ENCODE measurements around the gene ANKRD11.

Gene ANKRD11

DNA sequence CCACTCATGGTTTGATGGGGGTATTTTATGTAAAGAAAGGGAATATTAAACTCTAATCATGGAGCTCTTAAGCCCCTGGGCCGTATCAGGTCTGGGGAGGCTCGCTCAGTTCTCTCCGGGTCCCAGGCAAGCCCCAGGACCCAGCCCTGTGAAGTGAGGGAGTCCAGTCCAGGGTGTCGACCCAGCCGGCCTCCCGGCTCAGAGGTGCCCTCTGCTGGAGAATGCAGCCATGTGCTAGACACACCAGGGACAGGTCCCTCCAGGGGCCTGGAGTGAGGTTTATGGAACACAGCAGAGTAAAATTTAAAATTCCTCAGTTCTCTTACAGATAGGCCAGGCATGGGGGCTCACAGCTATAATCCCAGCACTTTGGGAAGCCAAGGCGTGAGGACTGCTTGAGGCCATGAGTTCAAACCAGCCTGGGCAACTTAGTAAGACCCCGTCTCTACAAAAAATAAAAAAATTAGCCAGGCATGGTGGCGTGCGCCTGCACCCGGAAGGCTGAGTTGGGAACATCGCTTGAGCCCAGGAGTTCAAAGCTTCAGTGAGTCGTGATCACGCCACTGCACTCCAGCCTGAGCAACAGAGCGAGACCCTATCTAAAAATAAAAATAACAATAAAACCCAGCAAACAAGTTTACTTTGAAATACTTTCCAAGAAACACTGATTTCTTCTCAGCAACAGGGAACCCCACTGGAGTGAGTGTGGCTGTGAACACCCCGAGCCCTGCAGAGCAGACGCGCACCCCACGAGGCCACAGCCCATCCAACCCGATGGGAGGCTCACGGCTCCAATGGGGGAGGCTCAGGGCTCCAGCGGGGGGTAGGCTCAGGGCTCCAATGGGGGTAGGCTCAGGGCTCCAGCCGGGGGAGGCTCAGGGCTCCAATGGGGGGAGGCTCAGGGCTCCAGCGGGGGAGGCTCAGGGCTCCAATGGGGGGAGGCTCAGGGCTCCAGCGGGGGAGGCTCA is 200.6 kb downstream of the ANKRD11 start:
- in situ Hi-C loops (cut with MboI; ENCODE audit: low pct_unique_long_range_greater_than_20kb, low sequenced_read_pairs, unreplicated experiment) = no loop called here
- TF ChIP-seq, protein P1, sequence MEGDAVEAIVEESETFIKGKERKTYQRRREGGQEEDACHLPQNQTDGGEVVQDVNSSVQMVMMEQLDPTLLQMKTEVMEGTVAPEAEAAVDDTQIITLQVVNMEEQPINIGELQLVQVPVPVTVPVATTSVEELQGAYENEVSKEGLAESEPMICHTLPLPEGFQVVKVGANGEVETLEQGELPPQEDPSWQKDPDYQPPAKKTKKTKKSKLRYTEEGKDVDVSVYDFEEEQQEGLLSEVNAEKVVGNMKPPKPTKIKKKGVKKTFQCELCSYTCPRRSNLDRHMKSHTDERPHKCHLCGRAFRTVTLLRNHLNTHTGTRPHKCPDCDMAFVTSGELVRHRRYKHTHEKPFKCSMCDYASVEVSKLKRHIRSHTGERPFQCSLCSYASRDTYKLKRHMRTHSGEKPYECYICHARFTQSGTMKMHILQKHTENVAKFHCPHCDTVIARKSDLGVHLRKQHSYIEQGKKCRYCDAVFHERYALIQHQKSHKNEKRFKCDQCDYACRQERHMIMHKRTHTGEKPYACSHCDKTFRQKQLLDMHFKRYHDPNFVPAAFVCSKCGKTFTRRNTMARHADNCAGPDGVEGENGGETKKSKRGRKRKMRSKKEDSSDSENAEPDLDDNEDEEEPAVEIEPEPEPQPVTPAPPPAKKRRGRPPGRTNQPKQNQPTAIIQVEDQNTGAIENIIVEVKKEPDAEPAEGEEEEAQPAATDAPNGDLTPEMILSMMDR (IDR thresholded peaks at IDR 0.05; ENCODE audit: extremely low read depth, insufficient read depth, missing control alignments) = peak; percentile 81
- DNase-seq (ENCODE audit: low spot score) = peak; percentile 96

DNA sequence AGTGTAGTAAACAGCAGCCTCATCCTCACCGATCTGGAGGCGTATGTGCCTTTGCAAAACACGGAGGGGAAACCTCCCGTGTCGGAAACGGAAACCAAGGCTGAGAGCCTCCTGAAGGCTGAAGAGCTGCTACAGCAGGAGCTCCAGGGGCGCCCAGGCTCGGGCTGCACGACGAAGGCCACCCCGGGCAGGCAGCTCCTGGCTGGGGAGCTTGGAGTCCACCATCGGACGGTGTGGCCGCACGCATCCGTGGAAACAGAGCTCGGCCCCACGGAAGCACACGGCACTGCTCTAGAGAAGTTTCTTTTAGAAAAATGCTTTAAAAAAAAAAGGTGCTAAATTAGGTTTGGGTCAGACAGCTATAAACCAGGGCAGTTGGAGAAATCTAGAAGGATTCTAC is 201.4 kb downstream of the ANKRD11 start:
- TF ChIP-seq, protein P1 (IDR thresholded peaks at IDR 0.05; ENCODE audit: extremely low read depth, insufficient read depth, missing control alignments) = no peak
- DNase-seq (ENCODE audit: low spot score) = no peak
- in situ Hi-C loops (cut with MboI; ENCODE audit: low pct_unique_long_range_greater_than_20kb, low sequenced_read_pairs, unreplicated experiment) = no loop called here

DNA sequence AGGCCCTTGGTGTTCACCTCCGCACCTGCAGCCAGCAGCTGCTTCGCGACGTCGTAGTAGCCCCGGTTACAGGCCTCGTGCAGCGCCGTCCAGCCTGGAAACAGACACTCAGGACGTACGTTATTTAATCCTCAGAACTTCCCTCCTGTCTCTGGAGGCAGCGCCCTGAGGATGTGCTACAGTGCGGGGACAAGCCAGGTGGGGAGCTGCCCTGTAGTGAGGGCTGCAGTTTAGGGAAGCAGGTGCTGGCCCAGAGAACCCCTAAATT is 201.8 kb downstream of the ANKRD11 start:
- TF ChIP-seq, protein P1 (IDR thresholded peaks at IDR 0.05; ENCODE audit: extremely low read depth, insufficient read depth, missing control alignments) = no peak
- in situ Hi-C loops (cut with MboI; ENCODE audit: low pct_unique_long_range_greater_than_20kb, low sequenced_read_pairs, unreplicated experiment) = no loop called here
- DNase-seq (ENCODE audit: low spot score) = no peak

DNA sequence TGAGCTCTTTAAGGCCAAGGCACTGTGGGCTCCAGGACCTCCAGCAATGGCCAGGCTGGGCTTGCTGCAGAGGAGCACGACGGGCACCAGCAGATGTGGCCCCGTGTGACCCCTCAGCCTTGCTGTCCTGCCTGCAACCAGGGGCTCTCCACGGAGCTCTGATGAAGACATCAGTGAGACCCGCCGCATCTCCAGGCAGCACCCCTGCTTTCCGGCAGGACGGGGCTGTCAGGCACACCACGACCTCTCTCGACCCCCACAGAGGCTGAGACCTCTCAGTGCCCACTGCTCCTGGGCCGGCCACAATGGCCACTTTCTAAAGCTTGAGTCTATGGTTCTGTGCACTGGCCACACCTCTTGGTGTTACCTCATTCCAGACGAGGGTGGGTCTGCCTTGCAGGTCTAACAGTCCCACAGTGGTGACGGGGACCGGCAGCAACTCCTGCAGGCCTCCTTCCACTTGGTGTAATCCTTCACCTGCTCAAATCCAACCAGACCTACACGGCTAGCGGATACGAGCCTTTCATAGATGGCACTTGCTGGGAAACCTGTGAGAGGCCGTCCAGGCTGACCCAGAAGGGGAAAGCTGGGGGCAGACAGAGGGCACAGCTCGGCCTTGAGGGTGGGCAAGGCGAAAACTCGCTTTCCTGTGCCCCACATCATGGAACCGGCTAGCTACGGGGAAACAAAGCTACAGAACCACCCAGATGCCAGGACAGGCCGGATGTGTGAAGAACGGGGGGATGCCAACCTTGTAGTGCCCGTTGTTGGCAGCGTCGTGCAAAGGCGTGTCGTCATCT is 202.4 kb downstream of the ANKRD11 start:
- TF ChIP-seq, protein P1 (IDR thresholded peaks at IDR 0.05; ENCODE audit: extremely low read depth, insufficient read depth, missing control alignments) = no peak
- no peak for DNase-seq (ENCODE audit: low spot score)
- in situ Hi-C loops (cut with MboI; ENCODE audit: low pct_unique_long_range_greater_than_20kb, low sequenced_read_pairs, unreplicated experiment) = no loop called here

DNA sequence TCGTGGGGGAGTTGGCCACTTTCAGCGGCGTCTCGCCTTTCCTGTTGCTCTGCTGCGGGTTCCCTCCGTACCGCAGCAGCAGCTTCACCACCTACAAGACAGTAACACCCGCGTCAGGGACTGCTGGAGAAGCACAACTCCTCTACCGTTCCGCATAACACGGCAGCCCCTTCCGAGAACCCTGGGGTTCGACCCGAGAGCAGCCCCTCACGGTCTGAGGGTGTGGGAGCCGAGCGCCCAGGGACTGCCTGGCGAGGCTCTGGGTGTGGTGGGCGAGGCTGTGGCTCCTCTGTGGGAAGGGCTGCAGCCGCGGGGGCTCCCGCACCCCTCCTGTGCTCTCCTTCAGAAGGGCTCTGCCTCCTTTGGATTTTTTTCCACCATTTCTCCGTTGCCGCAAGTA is 204.3 kb downstream of the ANKRD11 start:
- DNase-seq (ENCODE audit: low spot score) = no peak
- TF ChIP-seq, protein P1 (IDR thresholded peaks at IDR 0.05; ENCODE audit: extremely low read depth, insufficient read depth, missing control alignments) = no peak
- in situ Hi-C loops (cut with MboI; ENCODE audit: low pct_unique_long_range_greater_than_20kb, low sequenced_read_pairs, unreplicated experiment) = no loop called here

DNA sequence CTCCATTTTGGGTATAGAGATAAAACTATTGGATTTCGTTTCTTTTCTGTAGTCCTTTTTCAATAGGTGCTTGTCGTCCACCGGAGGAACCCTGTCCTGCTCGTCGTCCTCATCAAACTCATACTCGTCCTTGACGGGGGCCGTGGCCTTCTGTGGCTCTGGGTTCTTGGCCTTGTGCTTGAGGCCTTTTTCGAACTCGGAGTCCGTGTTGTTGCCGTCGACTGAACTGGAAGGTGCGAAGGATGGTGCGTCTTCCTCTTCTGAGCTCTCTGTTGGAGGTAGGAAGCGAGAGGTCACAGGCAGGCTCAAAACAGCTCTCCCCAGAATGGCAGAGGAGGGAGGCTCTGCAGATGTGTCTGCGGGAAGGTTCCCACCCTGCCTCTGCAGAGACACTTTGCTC is 205.0 kb downstream of the ANKRD11 start:
- TF ChIP-seq, protein P1 (IDR thresholded peaks at IDR 0.05; ENCODE audit: extremely low read depth, insufficient read depth, missing control alignments) = no peak
- DNase-seq (ENCODE audit: low spot score) = no peak
- in situ Hi-C loops (cut with MboI; ENCODE audit: low pct_unique_long_range_greater_than_20kb, low sequenced_read_pairs, unreplicated experiment) = no loop called here
